ENCODE measurements around the gene CORT.

CORT gene

DNA sequence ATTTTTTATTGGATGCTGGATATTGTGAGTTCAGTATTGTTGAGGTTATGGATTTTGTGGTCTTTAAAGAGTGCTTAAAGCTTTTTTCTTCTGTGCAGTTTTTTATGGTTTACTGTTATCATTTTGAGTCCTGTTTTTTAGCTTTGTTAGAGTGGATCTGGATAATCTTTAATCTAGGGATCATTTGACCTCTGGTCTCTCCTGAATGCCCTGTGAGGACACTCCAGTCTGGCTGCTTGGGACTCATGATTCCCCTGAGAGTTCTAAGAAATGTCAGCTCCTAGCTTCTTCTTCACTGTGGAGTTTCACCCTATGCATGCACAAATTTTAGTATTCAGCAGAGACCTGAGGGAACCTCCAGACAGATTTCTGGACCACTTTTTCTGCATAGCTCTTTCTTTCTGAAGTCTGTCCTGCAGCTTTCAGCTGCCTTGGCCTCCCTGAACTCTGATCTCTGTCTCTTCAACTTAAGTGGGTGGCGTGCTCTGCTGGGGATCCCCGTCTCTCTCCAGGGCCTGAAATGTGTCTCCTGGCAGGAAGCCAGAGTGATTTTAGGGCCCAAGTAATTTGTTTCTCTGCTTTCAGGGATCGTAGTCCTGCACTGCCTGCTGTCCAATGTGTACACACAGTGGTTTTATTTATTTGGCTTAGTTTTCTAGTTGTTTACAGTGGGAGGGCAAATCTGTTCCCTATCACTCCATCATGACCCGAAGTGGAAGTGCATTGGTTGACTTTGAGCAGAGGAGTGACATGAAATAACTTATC is 39.6 kb downstream of the CORT start:
- TF ChIP-seq CTCF (IDR thresholded peaks at IDR 0.05; ENCODE audit: low read depth, low read length, missing control alignments): no peak
- in situ Hi-C loops (cut with HindIII; ENCODE audit: low pct_ligation_motif_present, low sequenced_read_pairs): no loop called here

DNA sequence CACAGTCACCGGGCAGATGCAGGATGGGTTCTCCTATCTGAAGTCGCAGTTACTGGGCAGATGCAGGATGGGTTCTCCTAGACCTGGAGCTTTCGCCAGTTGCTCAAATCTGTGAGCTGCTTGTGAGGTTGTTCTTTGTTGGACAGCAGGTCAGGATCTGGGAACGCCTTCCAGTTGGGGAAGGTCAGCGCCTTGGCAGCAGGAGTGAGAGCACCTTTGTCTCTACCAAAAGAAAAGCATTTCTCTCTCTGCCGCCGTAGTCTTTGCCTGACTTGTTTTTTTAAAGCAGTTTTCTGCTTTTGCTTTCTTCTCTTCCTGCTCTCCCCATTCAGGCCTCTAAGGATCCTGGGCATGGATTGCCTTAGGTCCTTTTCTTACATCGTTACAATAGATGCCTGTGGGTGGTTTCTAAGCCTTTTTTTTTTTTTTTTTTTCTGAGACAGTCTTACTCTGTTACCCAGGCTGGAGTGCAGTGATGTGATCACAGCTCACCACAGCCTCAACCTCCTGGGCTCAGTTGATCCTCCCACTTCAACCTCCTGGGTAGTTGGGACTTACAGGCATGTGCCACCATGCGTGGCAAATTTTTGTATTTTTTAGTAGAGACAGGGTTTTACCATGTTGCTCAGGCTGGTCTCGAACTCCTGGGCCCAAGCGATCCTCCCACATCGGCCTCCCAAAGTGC is 40.6 kb downstream of the CORT start:
- Histone ChIP-seq H3K27me3 (replicated peaks) (no peaks in the 10 kb centered on the region), H3K36me3 (replicated peaks) (peaks cover 2% of the 10 kb centered on the region), H3K27ac (no peak overlapping the region), H3K4me3 (ENCODE audit: low read depth, low read length) (no peak overlapping the region)
- in situ Hi-C loops (cut with HindIII; ENCODE audit: low pct_ligation_motif_present, low sequenced_read_pairs): no loop called here
- no peak for TF ChIP-seq CTCF (IDR thresholded peaks at IDR 0.05; ENCODE audit: low read depth, low read length, missing control alignments)
- no peak for DNase-seq

More for the DNA sequence above, 39.6 kb downstream of the CORT start:
- Histone ChIP-seq H3K4me3 (ENCODE audit: low read depth, low read length) (no peak overlapping the region), H3K27ac (no peak overlapping the region), H3K36me3 (replicated peaks) (no peaks in the 10 kb centered on the region), H3K27me3 (replicated peaks) (no peaks in the 10 kb centered on the region)
- no peak for DNase-seq

GRCh38 chr1:10494418-10494753 is 44.6 kb downstream of the CORT start:
- Histone ChIP-seq H3K27me3 (replicated peaks) (no peaks in the 10 kb centered on the region), H3K27ac (no peak overlapping the region), H3K4me3 (ENCODE audit: low read depth, low read length) (no peak overlapping the region), H3K36me3 (replicated peaks) (peaks cover 14% of the 10 kb centered on the region)
- DNase-seq: no peak
- no peak for TF ChIP-seq CTCF (IDR thresholded peaks at IDR 0.05; ENCODE audit: low read depth, low read length, missing control alignments)
- in situ Hi-C loops (cut with HindIII; ENCODE audit: low pct_ligation_motif_present, low sequenced_read_pairs): no loop called here

DNA sequence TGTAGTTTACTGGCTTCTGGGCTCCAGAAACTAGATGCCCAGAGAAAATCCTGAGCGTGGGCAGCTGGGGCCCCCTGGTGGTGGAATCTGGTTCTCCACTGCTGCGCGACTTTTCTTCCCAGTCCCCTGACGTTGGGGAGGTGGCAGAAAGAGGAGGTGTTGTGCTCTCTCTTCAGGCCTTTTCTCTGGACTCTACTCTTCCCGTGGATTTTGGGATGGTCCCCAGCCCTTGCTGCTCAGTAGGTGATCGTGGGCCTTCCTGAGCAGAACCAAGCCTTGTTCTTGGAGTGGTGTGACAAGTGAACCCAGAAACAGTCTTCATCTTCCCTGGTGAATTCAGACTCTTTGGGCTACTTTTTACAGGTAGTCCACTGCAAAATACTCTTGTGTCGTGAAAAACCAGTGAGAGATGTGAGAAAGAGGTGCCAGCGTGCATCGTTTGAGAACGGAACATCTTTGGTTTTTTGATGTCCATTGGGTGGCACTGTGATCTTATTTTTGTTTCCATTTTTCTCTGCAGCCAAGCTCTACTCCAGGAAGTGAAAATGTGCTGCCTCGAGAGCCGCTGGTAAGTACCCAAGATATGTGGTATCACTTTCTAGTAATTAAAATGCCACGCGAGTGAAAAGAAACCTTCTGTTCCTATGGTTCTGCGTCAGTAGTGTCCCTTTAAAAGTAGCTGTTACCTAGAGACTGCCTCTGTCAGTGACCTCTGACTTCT is 45.1 kb downstream of the CORT start:
- Histone ChIP-seq H3K36me3 (replicated peaks) (peaks cover 14% of the 10 kb centered on the region), H3K27ac (no peak overlapping the region), H3K4me3 (ENCODE audit: low read depth, low read length) (peak overlapping the region; percentile 36), H3K27me3 (replicated peaks) (no peaks in the 10 kb centered on the region)
- in situ Hi-C loops (cut with HindIII; ENCODE audit: low pct_ligation_motif_present, low sequenced_read_pairs): no loop called here
- TF ChIP-seq CTCF (IDR thresholded peaks at IDR 0.05; ENCODE audit: low read depth, low read length, missing control alignments): peak; percentile 94
- peak; percentile 42 for DNase-seq

DNA sequence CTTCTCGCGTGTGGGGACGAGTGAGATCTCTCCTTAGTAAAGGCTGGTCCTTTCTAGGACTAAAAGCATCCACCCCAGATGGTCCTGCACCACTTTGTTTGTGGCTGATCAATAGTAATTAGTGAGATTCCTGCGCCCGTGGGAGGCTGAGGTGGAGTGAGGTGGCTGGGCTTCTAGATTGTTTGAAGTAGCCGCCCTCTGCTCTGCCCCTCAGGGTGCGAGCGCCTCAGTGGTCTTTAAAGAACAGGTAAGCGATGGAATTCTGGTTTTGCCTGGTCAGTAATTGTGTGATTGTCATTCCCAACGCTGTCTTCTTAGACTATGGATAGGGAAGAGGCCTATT is 45.6 kb downstream of the CORT start:
- Histone ChIP-seq H3K27me3 (replicated peaks) (no peaks in the 10 kb centered on the region), H3K4me3 (ENCODE audit: low read depth, low read length) (no peak overlapping the region), H3K27ac (no peak overlapping the region), H3K36me3 (replicated peaks) (peaks cover 14% of the 10 kb centered on the region)
- TF ChIP-seq CTCF (IDR thresholded peaks at IDR 0.05; ENCODE audit: low read depth, low read length, missing control alignments): no peak
- no peak for DNase-seq
- in situ Hi-C loops (cut with HindIII; ENCODE audit: low pct_ligation_motif_present, low sequenced_read_pairs): no loop called here
